H9 (cell line): ENCODE results near the gene TMEM119. TPM values are rescaled to one million over a fixed set of nuclear protein-coding genes. Genes with fewer than 3 reads are reported as not detected.

Experiments
- DNase-seq: peaks from one replicate; pipeline ENCODE4 v3.0.0-alpha.2; 2017
- H2AFZ ChIP-seq: one replicate; pipeline ENCODE4 v1.6.1; 2013; ENCODE audit warnings: mild to moderate bottlenecking, low read length, control low read depth, moderate library complexity
- H2AK5ac ChIP-seq: 2 replicates; pipeline ENCODE4 v1.6.1; 2013; ENCODE audit warnings: low read length, control low read depth, mixed read lengths; ENCODE audit not compliant: insufficient read length
- H2BK120ac ChIP-seq: one replicate; pipeline ENCODE4 v1.6.1; 2013; ENCODE audit warnings: low read depth, mild to moderate bottlenecking, low read length, control low read depth, inconsistent platforms; ENCODE audit not compliant: poor library complexity, severe bottlenecking
- H2BK12ac ChIP-seq: 2 replicates; pipeline ENCODE4 v1.6.1; 2013; ENCODE audit warnings: low read length, control low read depth, mixed read lengths, low read depth; ENCODE audit not compliant: insufficient read length
- H2BK15ac ChIP-seq: 2 replicates; pipeline ENCODE4 v1.6.1; 2013; ENCODE audit warnings: low read depth, low read length, control low read depth
- H2BK20ac ChIP-seq: one replicate; pipeline ENCODE4 v1.6.1; 2013; ENCODE audit warnings: low read depth, mild to moderate bottlenecking, low read length, control low read depth, inconsistent platforms; ENCODE audit not compliant: poor library complexity, severe bottlenecking
- H2BK5ac ChIP-seq: 2 replicates; pipeline ENCODE4 v1.6.1; 2013; ENCODE audit warnings: low read length, control low read depth, mixed read lengths; ENCODE audit not compliant: insufficient read length
- H3K14ac ChIP-seq: 2 replicates; pipeline ENCODE4 v1.6.1; 2013; ENCODE audit warnings: low read length, control low read depth; ENCODE audit not compliant: insufficient read depth
- H3K18ac ChIP-seq: 2 replicates; pipeline ENCODE4 v1.6.1; 2013; ENCODE audit warnings: low read depth, mild to moderate bottlenecking, mixed read lengths, low read length, control low read depth; ENCODE audit not compliant: insufficient read length
- H3K23ac ChIP-seq: 2 replicates; pipeline ENCODE4 v1.6.1; 2013; ENCODE audit warnings: low read length, control low read depth, mixed read lengths, low read depth; ENCODE audit not compliant: insufficient read length
- H3K23me2 ChIP-seq: 2 replicates; pipeline ENCODE4 v1.6.1; 2013; ENCODE audit warnings: low read depth, mild to moderate bottlenecking, mixed read lengths, low read length, control low read depth; ENCODE audit not compliant: insufficient read length, poor library complexity, severe bottlenecking
- H3K27ac ChIP-seq: 2 replicates; pipeline ENCODE4 v1.5.1; 2013; ENCODE audit warnings: low read length, control low read depth, mixed read lengths, low read depth; ENCODE audit not compliant: insufficient read length
- H3K27me3 ChIP-seq: 2 replicates; pipeline ENCODE4 v1.6.1; 2013; ENCODE audit warnings: low read length, control low read depth, inconsistent platforms; ENCODE audit not compliant: insufficient read depth
- H3K4ac ChIP-seq: 2 replicates; pipeline ENCODE4 v1.6.1; 2013; ENCODE audit warnings: low read depth, mild to moderate bottlenecking, control low read depth, inconsistent platforms, low read length, moderate library complexity
- H3K4me1 ChIP-seq: 2 replicates; pipeline ENCODE4 v1.6.1; 2013; ENCODE audit warnings: low read length, control low read depth, inconsistent platforms; ENCODE audit not compliant: insufficient read depth
- H3K4me2 ChIP-seq: 2 replicates; pipeline ENCODE4 v1.6.1; 2013; ENCODE audit warnings: low read length, control low read depth, mixed read lengths; ENCODE audit not compliant: insufficient read length, insufficient read depth
- H3K56ac ChIP-seq: 2 replicates; pipeline ENCODE4 v1.6.1; 2013; ENCODE audit warnings: low read depth, mild to moderate bottlenecking, mixed read lengths, low read length, control low read depth; ENCODE audit not compliant: insufficient read length
- H3K79me1 ChIP-seq: 2 replicates; pipeline ENCODE4 v1.6.1; 2013; ENCODE audit warnings: low read depth, mild to moderate bottlenecking, moderate library complexity, low read length, control low read depth, inconsistent platforms; ENCODE audit not compliant: insufficient read depth, poor library complexity, severe bottlenecking
- H3K79me2 ChIP-seq: 2 replicates; pipeline ENCODE4 v1.6.1; 2013; ENCODE audit warnings: low read length, control low read depth, inconsistent platforms; ENCODE audit not compliant: insufficient read depth
- H3K9ac ChIP-seq: 2 replicates; pipeline ENCODE4 v1.6.1; 2013; ENCODE audit warnings: low read length, control low read depth, mixed read lengths; ENCODE audit not compliant: insufficient read length; ENCODE audit errors: extremely low read depth
- H3K9me3 ChIP-seq: one replicate; pipeline ENCODE4 v1.6.1; 2013; ENCODE audit warnings: low read depth, low read length, inconsistent platforms; ENCODE audit not compliant: control insufficient read depth
- H3T11ph ChIP-seq: one replicate; pipeline ENCODE4 v1.6.1; 2013; ENCODE audit warnings: mild to moderate bottlenecking, low read length, control low read depth, inconsistent platforms
- H4K20me1 ChIP-seq: one replicate; pipeline ENCODE4 v1.6.1; 2013; ENCODE audit not compliant: control insufficient read depth, insufficient read length, insufficient read depth
- H4K5ac ChIP-seq: 2 replicates; pipeline ENCODE4 v1.6.1; 2013; ENCODE audit warnings: low read depth, mild to moderate bottlenecking, mixed read lengths, low read length, control low read depth; ENCODE audit not compliant: insufficient read length
- H4K8ac ChIP-seq: replicated peaks from 2 replicates; pipeline ENCODE4 v1.6.1; 2013; ENCODE audit warnings: low read length, control low read depth, mixed read lengths, low read depth; ENCODE audit not compliant: insufficient read length
- H4K91ac ChIP-seq: 2 replicates; pipeline ENCODE4 v1.6.1; 2013; ENCODE audit warnings: low read depth, mild to moderate bottlenecking, moderate library complexity, mixed read lengths, low read length, control low read depth; ENCODE audit not compliant: insufficient read length
- H3K27ac Mint-ChIP-seq, 3 experiments: 2 replicates in 2 of 3; 3 replicates in 1 of 3; pipeline ENCODE4 v1.8.0; 2020 to 2021; ENCODE audit warnings: mixed read lengths in 3 of 3, mild to moderate bottlenecking in 1 of 3, moderate library complexity in 1 of 3
- H3K27me3 Mint-ChIP-seq: 2 replicates; pipeline ENCODE4 v1.8.0; 2021; ENCODE audit warnings: low read depth, mild to moderate bottlenecking, moderate library complexity, mixed read lengths
- H3K36me3 Mint-ChIP-seq, 3 experiments: 2 replicates in 2 of 3; 3 replicates in 1 of 3; pipeline ENCODE4 v1.8.0; 2020 to 2021; ENCODE audit warnings: low read depth in 3 of 3, mixed read lengths in 3 of 3; ENCODE audit not compliant: insufficient read depth in 1 of 3
- H3K4me1 Mint-ChIP-seq, 2 experiments: 2 replicates each; pipeline ENCODE4 v1.8.0; 2020; ENCODE audit warnings: mixed read lengths in 2 of 2
- H3K4me3 Mint-ChIP-seq, 2 experiments: 2 replicates in 1 of 2; 3 replicates in 1 of 2; pipeline ENCODE4 v1.8.0; 2020 to 2021; ENCODE audit warnings: mild to moderate bottlenecking in 2 of 2, mixed read lengths in 2 of 2, moderate library complexity in 1 of 2
- H3K9me3 Mint-ChIP-seq, 2 experiments: 2 replicates in 1 of 2; 3 replicates in 1 of 2; pipeline ENCODE4 v1.8.0; 2020; ENCODE audit warnings: mild to moderate bottlenecking in 2 of 2, mixed read lengths in 2 of 2, moderate library complexity in 1 of 2
- CTCF ChIP-seq: fragments of 200-600 bp; sonication (generic); conservative IDR thresholded peaks from 3 replicates; pipeline ENCODE4 v1.8.0; 2021; ENCODE audit warnings: antibody characterized with exemption, mild to moderate bottlenecking
- WGBS: extraction: QIAGEN DNeasy Blood & Tissue Kit; methylation state at CpG from one replicate; pipeline ENCODE4 v1.1.7; 2013; ENCODE audit warnings: missing lambda C conversion rate, low lambda C conversion rate, mixed read lengths; ENCODE audit not compliant: insufficient read length; ENCODE audit errors: extremely low coverage; 5-methylcytosine and 5-hydroxymethylcytosine counted together
- total RNA-seq: library from RNA; stranded (reverse); gene quantifications from 2 replicates; pipeline ENCODE4 v1.2.1, GENCODE V29; 2021

Gene TMEM119
- total RNA-seq, 1 experiment from 2014 or later, result not detected

- H3K9me3 ChIP-seq, result no peaks in the 10 kb centered on the region
- H2BK120ac ChIP-seq, result no peak overlapping the region
- H3K4ac ChIP-seq, result no peak overlapping the region
- H3K4me1 ChIP-seq, result no peaks in the 10 kb centered on the region
- no peak overlapping the region for H3K18ac ChIP-seq
- Mint-ChIP-seq H3K36me3 (peaks cover 8 to 13% (median 9%) of the 10 kb centered on the region in 3 experiments; a peak in 6 of 7 replicates), H3K9me3 (peaks cover 1 to 2% of the 10 kb centered on the region in 2 experiments), H3K4me3 (no peak overlapping the region), H3K27me3 (peaks cover 5% of the 10 kb centered on the region; the same call in 1 of the 2 replicates), H3K27ac (no peak overlapping the region), H3K4me1 (no peaks in the 10 kb centered on the region)
- no peaks in the 10 kb centered on the region for H3K23me2 ChIP-seq
- no peak overlapping the region for H3T11ph ChIP-seq
- no peak overlapping the region for H2AFZ ChIP-seq
- H3K23ac ChIP-seq, result no peak overlapping the region
- H2BK20ac ChIP-seq, result no peak overlapping the region
- no peak overlapping the region for H4K8ac ChIP-seq
- no peaks in the 10 kb centered on the region for H3K79me1 ChIP-seq
- no peak overlapping the region for H4K5ac ChIP-seq
- no peak overlapping the region for H3K27ac ChIP-seq
- H2BK15ac ChIP-seq, result no peak overlapping the region
- no peak for DNase-seq
- H4K20me1 ChIP-seq, result no peaks in the 10 kb centered on the region
- H3K27me3 ChIP-seq, result no peaks in the 10 kb centered on the region
- H2AK5ac ChIP-seq, result no peak overlapping the region
- H2BK12ac ChIP-seq, result no peak overlapping the region
- H3K14ac ChIP-seq, result no peak overlapping the region
- no peak overlapping the region for H3K9ac ChIP-seq
- H2BK5ac ChIP-seq, result no peak overlapping the region
- no peak for TF ChIP-seq CTCF
- no CpG with 5 or more reads among the region's 2 CpGs for WGBS
- H3K79me2 ChIP-seq, result no peaks in the 10 kb centered on the region
- no peak overlapping the region for H4K91ac ChIP-seq
- H3K4me2 ChIP-seq, result no peak overlapping the region
- no peak overlapping the region for H3K56ac ChIP-seq
Observed at GRCh38 chr12:108573317-108573716, 24.6 kb downstream of the TMEM119 start.
